ENCODE measurements around the gene UGT1A3. TPM values are rescaled to one million over a fixed set of nuclear protein-coding genes. Genes with fewer than 3 reads are reported as not detected.

The UGT1A3 gene
- polyA plus RNA-seq, 1 donor (not counting 4 experiments of a cell fraction or from before 2014, with no cell fraction given) = 3.2 TPM

GRCh38 chr2:233775414-233775813, 46.6 kb downstream of the UGT1A3 start:
- no peak overlapping the region for H3K4me3 ChIP-seq (ENCODE audit: control insufficient read depth in 2 of 3, extremely low read depth in 1 of 3, insufficient read depth in 2 of 3, low read depth in 1 of 3, low read length in 3 of 3)
- no peaks in the 10 kb centered on the region for H3K4me1 ChIP-seq (ENCODE audit: control insufficient read depth, extremely low read depth, insufficient read depth, low read length)
- TF ChIP-seq, protein P1, sequence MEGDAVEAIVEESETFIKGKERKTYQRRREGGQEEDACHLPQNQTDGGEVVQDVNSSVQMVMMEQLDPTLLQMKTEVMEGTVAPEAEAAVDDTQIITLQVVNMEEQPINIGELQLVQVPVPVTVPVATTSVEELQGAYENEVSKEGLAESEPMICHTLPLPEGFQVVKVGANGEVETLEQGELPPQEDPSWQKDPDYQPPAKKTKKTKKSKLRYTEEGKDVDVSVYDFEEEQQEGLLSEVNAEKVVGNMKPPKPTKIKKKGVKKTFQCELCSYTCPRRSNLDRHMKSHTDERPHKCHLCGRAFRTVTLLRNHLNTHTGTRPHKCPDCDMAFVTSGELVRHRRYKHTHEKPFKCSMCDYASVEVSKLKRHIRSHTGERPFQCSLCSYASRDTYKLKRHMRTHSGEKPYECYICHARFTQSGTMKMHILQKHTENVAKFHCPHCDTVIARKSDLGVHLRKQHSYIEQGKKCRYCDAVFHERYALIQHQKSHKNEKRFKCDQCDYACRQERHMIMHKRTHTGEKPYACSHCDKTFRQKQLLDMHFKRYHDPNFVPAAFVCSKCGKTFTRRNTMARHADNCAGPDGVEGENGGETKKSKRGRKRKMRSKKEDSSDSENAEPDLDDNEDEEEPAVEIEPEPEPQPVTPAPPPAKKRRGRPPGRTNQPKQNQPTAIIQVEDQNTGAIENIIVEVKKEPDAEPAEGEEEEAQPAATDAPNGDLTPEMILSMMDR (optimal IDR thresholded peaks at IDR 0.05 in 1 of 3, IDR thresholded peaks at IDR 0.05 in 1 of 3, conservative IDR thresholded peaks at IDR 0.05 in 1 of 3; ENCODE audit: extremely low read depth in 1 of 3, insufficient read depth in 2 of 3, low read length in 3 of 3) = no peak
- TF ChIP-seq EZH2 (IDR thresholded peaks at IDR 0.05; ENCODE audit: low read length) = no peak
- no peak overlapping the region for H3K4me2 ChIP-seq (ENCODE audit: control insufficient read depth, extremely low read depth, insufficient read depth, low read depth, low read length)
- peaks cover 0 to 9% of the 10 kb centered on the region in 2 experiments for H3K36me3 ChIP-seq (ENCODE audit: control insufficient read depth in 2 of 2, extremely low read depth in 1 of 2, insufficient read depth in 2 of 2, low read length in 2 of 2)
- H3K79me2 ChIP-seq (ENCODE audit: control insufficient read depth, insufficient read depth, low read length) = no peaks in the 10 kb centered on the region
- dilution Hi-C loops (cut with MboI; ENCODE audit: extremely low pct_ligation_motif_present, low sequenced_read_pairs) = no loop called here
- DNase-seq (ENCODE audit: low read depth, low spot score) (no peak), FAIRE-seq (no peak)
- no peaks in the 10 kb centered on the region for H3K27me3 ChIP-seq (ENCODE audit: control insufficient read depth, extremely low read depth, insufficient read depth, low read length)
- H3K9ac ChIP-seq (ENCODE audit: control insufficient read depth, extremely low read depth, insufficient read depth, low read length) = no peak overlapping the region
- H2AFZ ChIP-seq (ENCODE audit: control insufficient read depth, low read length) = no peak overlapping the region
- H4K20me1 ChIP-seq (ENCODE audit: control insufficient read depth, extremely low read depth, insufficient read depth, low read length) = no peaks in the 10 kb centered on the region
- no peak overlapping the region for H3K27ac ChIP-seq (ENCODE audit: control insufficient read depth, insufficient read depth, low read length)
- H3K9me3 ChIP-seq (ENCODE audit: control insufficient read depth, low read depth, low read length) = peaks cover 3% of the 10 kb centered on the region
- no peaks in the 10 kb centered on the region for H3K9me1 ChIP-seq (ENCODE audit: control insufficient read depth, extremely low read depth, insufficient read depth, low read length)

GRCh38 chr2:233778030-233778429, 49.2 kb downstream of the UGT1A3 start, which contains the start of gene MROH2A:
TSS of gene MROH2A (plus strand) at chr2:233778330. CDS start at chr2:233779359, 1,029 bp downstream.
- Histone ChIP-seq H3K9me3 (ENCODE audit: control insufficient read depth, low read depth, low read length) (peaks cover 3% of the 10 kb centered on the region), H3K27ac (ENCODE audit: control insufficient read depth, insufficient read depth, low read length) (no peak within 1 kb of the TSS), H3K4me3 (ENCODE audit: control insufficient read depth in 2 of 3, extremely low read depth in 1 of 3, insufficient read depth in 2 of 3, low read depth in 1 of 3, low read length in 3 of 3) (no peak within 1 kb of the TSS), H3K9ac (ENCODE audit: control insufficient read depth, extremely low read depth, insufficient read depth, low read length) (no peak within 1 kb of the TSS), H4K20me1 (ENCODE audit: control insufficient read depth, extremely low read depth, insufficient read depth, low read length) (no peaks in the 10 kb centered on the region), H3K4me2 (ENCODE audit: control insufficient read depth, extremely low read depth, insufficient read depth, low read depth, low read length) (no peak within 1 kb of the TSS), H3K79me2 (ENCODE audit: control insufficient read depth, insufficient read depth, low read length) (no peaks in the 10 kb centered on the region), H2AFZ (ENCODE audit: control insufficient read depth, low read length) (no peak within 1 kb of the TSS), H3K4me1 (ENCODE audit: control insufficient read depth, extremely low read depth, insufficient read depth, low read length) (no peaks in the 10 kb centered on the region), H3K36me3 (ENCODE audit: control insufficient read depth in 2 of 2, extremely low read depth in 1 of 2, insufficient read depth in 2 of 2, low read length in 2 of 2) (no peaks in the 10 kb centered on the region), H3K27me3 (ENCODE audit: control insufficient read depth, extremely low read depth, insufficient read depth, low read length) (no peaks in the 10 kb centered on the region), H3K9me1 (ENCODE audit: control insufficient read depth, extremely low read depth, insufficient read depth, low read length) (no peaks in the 10 kb centered on the region)
- dilution Hi-C loops (cut with MboI; ENCODE audit: extremely low pct_ligation_motif_present, low sequenced_read_pairs) = no loop called here
- no peak for TF ChIP-seq EZH2 (IDR thresholded peaks at IDR 0.05; ENCODE audit: low read length)
- TF ChIP-seq, protein P1 (optimal IDR thresholded peaks at IDR 0.05 in 1 of 3, IDR thresholded peaks at IDR 0.05 in 1 of 3, conservative IDR thresholded peaks at IDR 0.05 in 1 of 3; ENCODE audit: extremely low read depth in 1 of 3, insufficient read depth in 2 of 3, low read length in 3 of 3) = no peak
- FAIRE-seq (no peak), DNase-seq (ENCODE audit: low read depth, low spot score) (no peak)
